Measurements from ENCODE around the gene TEX10. TPM values are rescaled to one million over a fixed set of nuclear protein-coding genes. Genes with fewer than 3 reads are reported as not detected.
A peak's percentile ranks its signal among the peaks of the same experiment; 100 is the strongest.

Gene TEX10
- total RNA-seq, 6 experiments from 2014 or later = 25.7 to 29.5 (median 25.9) TPM

- peak; percentile 43 for DNase-seq
- no peak overlapping the region for H3K27ac Mint-ChIP-seq
- no peak overlapping the region for H3K4me3 Mint-ChIP-seq
- H3K27me3 Mint-ChIP-seq (ENCODE audit: insufficient read depth) = no peaks in the 10 kb centered on the region
- peaks cover 4% of the 10 kb centered on the region; the same call in 1 of the 2 replicates for H3K36me3 Mint-ChIP-seq (ENCODE audit: low read depth)
- no peaks in the 10 kb centered on the region for H3K9me3 Mint-ChIP-seq
- peaks cover 14% of the 10 kb centered on the region for H3K4me1 Mint-ChIP-seq (ENCODE audit: low read depth)
- TF ChIP-seq, protein P1, sequence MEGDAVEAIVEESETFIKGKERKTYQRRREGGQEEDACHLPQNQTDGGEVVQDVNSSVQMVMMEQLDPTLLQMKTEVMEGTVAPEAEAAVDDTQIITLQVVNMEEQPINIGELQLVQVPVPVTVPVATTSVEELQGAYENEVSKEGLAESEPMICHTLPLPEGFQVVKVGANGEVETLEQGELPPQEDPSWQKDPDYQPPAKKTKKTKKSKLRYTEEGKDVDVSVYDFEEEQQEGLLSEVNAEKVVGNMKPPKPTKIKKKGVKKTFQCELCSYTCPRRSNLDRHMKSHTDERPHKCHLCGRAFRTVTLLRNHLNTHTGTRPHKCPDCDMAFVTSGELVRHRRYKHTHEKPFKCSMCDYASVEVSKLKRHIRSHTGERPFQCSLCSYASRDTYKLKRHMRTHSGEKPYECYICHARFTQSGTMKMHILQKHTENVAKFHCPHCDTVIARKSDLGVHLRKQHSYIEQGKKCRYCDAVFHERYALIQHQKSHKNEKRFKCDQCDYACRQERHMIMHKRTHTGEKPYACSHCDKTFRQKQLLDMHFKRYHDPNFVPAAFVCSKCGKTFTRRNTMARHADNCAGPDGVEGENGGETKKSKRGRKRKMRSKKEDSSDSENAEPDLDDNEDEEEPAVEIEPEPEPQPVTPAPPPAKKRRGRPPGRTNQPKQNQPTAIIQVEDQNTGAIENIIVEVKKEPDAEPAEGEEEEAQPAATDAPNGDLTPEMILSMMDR (IDR thresholded peaks at IDR 0.05) = peak; percentile 87
Measured at GRCh38 chr9:100322954-100323536, 29.7 kb downstream of the TEX10 start.

DNA sequence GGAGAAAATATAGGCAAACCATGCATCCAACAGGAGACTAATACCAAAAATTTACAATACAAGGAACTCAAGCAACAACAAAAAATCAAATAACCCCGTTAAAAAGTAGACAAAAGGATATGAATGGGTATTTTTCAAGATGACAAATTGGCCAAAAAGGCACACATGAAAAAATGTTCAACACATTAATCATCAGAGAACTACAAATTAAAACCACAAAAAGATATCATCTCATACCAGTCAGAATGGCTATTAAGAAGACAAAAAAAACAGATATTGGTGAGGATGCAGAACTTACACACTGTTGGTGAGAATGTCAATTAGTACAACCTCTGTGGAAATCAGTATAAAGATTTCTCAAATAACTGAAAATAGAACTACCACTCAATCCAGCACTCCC lies 35.0 kb downstream of the TEX10 start:
- Mint-ChIP-seq H3K27me3 (ENCODE audit: insufficient read depth) (no peaks in the 10 kb centered on the region), H3K4me3 (peak overlapping the region; percentile 63), H3K4me1 (ENCODE audit: low read depth) (peaks cover 45% of the 10 kb centered on the region), H3K27ac (peak overlapping the region; percentile 80), H3K36me3 (ENCODE audit: low read depth) (peaks cover 35% of the 10 kb centered on the region), H3K9me3 (peaks cover 7% of the 10 kb centered on the region; the same call in 1 of the 2 replicates)
- DNase-seq = peak; percentile 74
- TF ChIP-seq, protein P1 (IDR thresholded peaks at IDR 0.05) = no peak

GRCh38 chr9:100315561-100315960 lies 37.2 kb downstream of the TEX10 start:
- H3K36me3 Mint-ChIP-seq (ENCODE audit: low read depth) = peaks cover 56% of the 10 kb centered on the region
- DNase-seq = no peak
- peaks cover 15% of the 10 kb centered on the region; the same call in 1 of the 2 replicates for H3K9me3 Mint-ChIP-seq
- H3K27me3 Mint-ChIP-seq (ENCODE audit: insufficient read depth) = no peaks in the 10 kb centered on the region
- H3K4me1 Mint-ChIP-seq (ENCODE audit: low read depth) = peaks cover 65% of the 10 kb centered on the region
- TF ChIP-seq, protein P1 (IDR thresholded peaks at IDR 0.05) = no peak
- H3K4me3 Mint-ChIP-seq = no peak overlapping the region
- no peak overlapping the region for H3K27ac Mint-ChIP-seq

- TF ChIP-seq, protein P1 (IDR thresholded peaks at IDR 0.05) = no peak
- Mint-ChIP-seq H3K9me3 (peaks cover 8% of the 10 kb centered on the region; the same call in 1 of the 2 replicates), H3K4me3 (peak overlapping the region; percentile 70), H3K27me3 (ENCODE audit: insufficient read depth) (no peaks in the 10 kb centered on the region; the same call in 1 of the 2 replicates), H3K36me3 (ENCODE audit: low read depth) (peaks cover 54% of the 10 kb centered on the region), H3K4me1 (ENCODE audit: low read depth) (peaks cover 79% of the 10 kb centered on the region), H3K27ac (peak overlapping the region; percentile 76)
- DNase-seq = peak; percentile 48
Measured at GRCh38 chr9:100309992-100310391, 42.8 kb downstream of the TEX10 start.

GRCh38 chr9:100308965-100309564 lies 43.7 kb downstream of the TEX10 start:
- Mint-ChIP-seq H3K27me3 (ENCODE audit: insufficient read depth) (no peaks in the 10 kb centered on the region; the same call in none of the 2 replicates), H3K4me1 (ENCODE audit: low read depth) (peaks cover 76% of the 10 kb centered on the region), H3K36me3 (ENCODE audit: low read depth) (peaks cover 52% of the 10 kb centered on the region), H3K9me3 (peaks cover 8% of the 10 kb centered on the region; the same call in 1 of the 2 replicates), H3K27ac (peak overlapping the region; percentile 83), H3K4me3 (peak overlapping the region; percentile 70)
- TF ChIP-seq, protein P1 (IDR thresholded peaks at IDR 0.05) = no peak
- DNase-seq = peak; percentile 49
